ENCODE results near the gene RUNX1.

RUNX1 gene

GRCh38 chr21:34875830-34876229 lies 173.3 kb downstream of the RUNX1 start:
- no peak for TF ChIP-seq CTCF (IDR thresholded peaks at IDR 0.05; ENCODE audit: control insufficient read depth, insufficient read depth, low read depth, low read length, missing control alignments)
- H3K4me3 ChIP-seq (ENCODE audit: control insufficient read depth, low read depth, low read length): no peak overlapping the region
- no peak for DNase-seq (ENCODE audit: low read depth)

- H3K4me3 ChIP-seq (ENCODE audit: control insufficient read depth, low read depth, low read length): no peak overlapping the region
- DNase-seq (ENCODE audit: low read depth): no peak
- TF ChIP-seq CTCF (IDR thresholded peaks at IDR 0.05; ENCODE audit: control insufficient read depth, insufficient read depth, low read depth, low read length, missing control alignments): no peak
Observed at GRCh38 chr21:34874684-34875513, 174.2 kb downstream of the RUNX1 start.

GRCh38 chr21:34871026-34871908 lies 177.8 kb downstream of the RUNX1 start:
- no peak for DNase-seq (ENCODE audit: low read depth)
- TF ChIP-seq CTCF (IDR thresholded peaks at IDR 0.05; ENCODE audit: control insufficient read depth, insufficient read depth, low read depth, low read length, missing control alignments): no peak
- H3K4me3 ChIP-seq (ENCODE audit: control insufficient read depth, low read depth, low read length): no peak overlapping the region

GRCh38 chr21:34870246-34870645 lies 178.9 kb downstream of the RUNX1 start:
- no peak for TF ChIP-seq CTCF (IDR thresholded peaks at IDR 0.05; ENCODE audit: control insufficient read depth, insufficient read depth, low read depth, low read length, missing control alignments)
- no peak for DNase-seq (ENCODE audit: low read depth)
- no peak overlapping the region for H3K4me3 ChIP-seq (ENCODE audit: control insufficient read depth, low read depth, low read length)

GRCh38 chr21:34869545-34869944 lies 179.6 kb downstream of the RUNX1 start:
- no peak overlapping the region for H3K4me3 ChIP-seq (ENCODE audit: control insufficient read depth, low read depth, low read length)
- DNase-seq (ENCODE audit: low read depth): no peak

More at GRCh38 chr21:34869545-34869944, 179.6 kb downstream of the RUNX1 start:
- TF ChIP-seq CTCF (IDR thresholded peaks at IDR 0.05; ENCODE audit: control insufficient read depth, insufficient read depth, low read depth, low read length, missing control alignments): no peak

All from AG09309 (cell line).